Measurements from ENCODE around the gene OR13J1.

DNA sequence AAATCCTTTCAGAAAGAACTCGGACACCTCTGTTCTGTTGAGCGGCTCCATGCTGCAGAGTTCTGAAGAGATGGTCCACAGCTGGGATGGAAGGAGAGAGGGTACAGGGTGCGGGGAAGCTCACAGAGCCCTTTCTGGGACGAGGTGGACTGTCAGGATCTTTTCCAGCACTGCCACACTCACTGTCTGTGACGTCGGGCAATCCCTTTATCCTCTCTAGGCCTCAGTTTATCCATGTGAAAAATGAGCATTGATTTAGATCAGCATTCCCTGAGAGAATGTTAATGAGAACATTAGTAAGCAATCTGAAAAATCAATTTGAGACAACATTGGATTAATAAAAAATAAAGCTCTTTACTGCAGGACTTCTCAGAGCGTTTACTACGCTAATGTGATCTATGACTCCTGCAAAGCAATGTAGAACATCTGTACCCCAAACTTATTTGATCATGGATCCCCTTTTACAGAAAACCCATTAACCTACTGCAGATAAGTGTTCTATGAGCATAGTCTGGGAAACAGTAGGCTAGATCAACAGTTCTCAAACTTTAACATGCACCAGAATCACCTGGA, at the start of gene OR13J1:
- TF ChIP-seq CTCF (IDR thresholded peaks at IDR 0.05) (no peak), POLR2A (IDR thresholded peaks at IDR 0.05) (no peak)

All from breast epithelium (tissue), 3 donors.